Cardiac ventricle fibroblast (primary cell): ENCODE data around the gene HPCAL4. TPM values are rescaled to one million over a fixed set of nuclear protein-coding genes. Genes with fewer than 3 reads are reported as not detected.

Experiments
- total RNA-seq: library from RNA; depleted of rRNA; stranded (reverse); fragments of >200 nt; gene quantifications from 2 replicates; pipeline ENCODE4 v1.2.3, GENCODE V29; 2015

HPCAL4 gene
- 0.15 TPM in 1 of 2 replicates, not detected in the other for total RNA-seq

GRCh38 chr1:39691383-39692151, at the start of gene HPCAL4:
TSS of gene HPCAL4 (minus strand) at chr1:39691433. CDS start at chr1:39684603, 6,830 bp downstream.

GRCh38 chr1:39738622-39739366, 47.6 kb upstream of the HPCAL4 start, which contains the start of gene PPIE:
TSS of gene PPIE (plus strand) at chr1:39738882. CDS start at chr1:39738901, 19 bp downstream.

GRCh38 chr1:39671793-39672550, 19.3 kb downstream of the HPCAL4 start, which contains the start of gene NT5C1A:
TSS of gene NT5C1A (minus strand) at chr1:39672107. CDS start at chr1:39672038, 69 bp downstream.

GRCh38 chr1:39639305-39640130, 51.7 kb downstream of the HPCAL4 start, which contains the start of gene HEYL:
TSS of gene HEYL (minus strand) at chr1:39639643. CDS start at chr1:39639625, 18 bp downstream.

Other genes starting within 250 kb of the HPCAL4 start
- 0.15 TPM in 1 of 2 replicates, not detected in the other for gene BMP8A, start 199.8 kb downstream of the HPCAL4 start, total RNA-seq
- 220 and 239 TPM in 2 replicates for gene PABPC4, start 114.6 kb downstream of the HPCAL4 start, total RNA-seq
- gene HEYL, start 51.8 kb downstream of the HPCAL4 start, total RNA-seq, result 0.20 and 1.00 TPM in 2 replicates
- not detected in 2 replicates for gene NT5C1A, start 19.3 kb downstream of the HPCAL4 start, total RNA-seq
- 28.8 and 31.0 TPM in 2 replicates for gene PPIE, start 47.4 kb upstream of the HPCAL4 start, total RNA-seq
- gene OXCT2, start 79.9 kb upstream of the HPCAL4 start, total RNA-seq, result 0.12 and 0.49 TPM in 2 replicates
- gene BMP8B, start 97.4 kb upstream of the HPCAL4 start, total RNA-seq, result 0.06 TPM in 1 of 2 replicates, not detected in the other
- gene TRIT1, start 192.1 kb upstream of the HPCAL4 start, total RNA-seq, result 15.4 and 16.7 TPM in 2 replicates
- not detected in 2 replicates for gene MYCL, start 210.5 kb upstream of the HPCAL4 start, total RNA-seq